Endothelial cell of umbilical vein (primary cell): ENCODE data around the gene DPP10.
"Not testable (repeated sequence)": the region's sequence is repeated elsewhere in the genome, so short reads cannot be mapped to it uniquely, and the experiment has no call there.

Experiments
- EZH2 ChIP-seq: IDR thresholded peaks from 2 replicates; pipeline ENCODE4 v1.6.1; 2012; ENCODE audit warnings: borderline replicate concordance, low read depth, mild to moderate bottlenecking, moderate library complexity, low read length, inconsistent platforms; ENCODE audit not compliant: severe bottlenecking
- GATA2 ChIP-seq: IDR thresholded peaks from 2 replicates; pipeline ENCODE4 v1.7.0; 2011; ENCODE audit warnings: low read depth, mild to moderate bottlenecking, moderate library complexity, mixed read lengths, low read length; ENCODE audit not compliant: insufficient read length, insufficient read depth
- JUN ChIP-seq: IDR thresholded peaks from 2 replicates; pipeline ENCODE4 v1.6.1; 2011; ENCODE audit warnings: borderline replicate concordance, low read depth; ENCODE audit not compliant: insufficient read length, insufficient read depth
- MAX ChIP-seq: IDR thresholded peaks from 2 replicates; pipeline ENCODE4 v1.6.1; 2011; ENCODE audit not compliant: insufficient read depth, insufficient read length
- MYC ChIP-seq: IDR thresholded peaks from one replicate; pipeline ENCODE4 v1.6.1; 2011; ENCODE audit warnings: mild to moderate bottlenecking, low read depth, low read length
- POLR2A ChIP-seq: IDR thresholded peaks from 2 replicates; pipeline ENCODE4 v1.6.1; 2012; ENCODE audit warnings: low read depth, mild to moderate bottlenecking, control low read depth, low read length
- POLR2AphosphoS5 ChIP-seq: IDR thresholded peaks from 2 replicates; pipeline ENCODE4 v1.6.1; 2012; ENCODE audit warnings: low read depth, mild to moderate bottlenecking, control low read depth, low read length, moderate library complexity; ENCODE audit not compliant: insufficient read depth
- TF ChIP-seq, protein P1 (sequence below), 2 donors: IDR thresholded peaks; 1 replicate in 1 of 2; 2 replicates in 1 of 2; pipeline ENCODE4 v1.5.1; 2011; ENCODE audit warnings: low read length in 2 of 2, mild to moderate bottlenecking in 2 of 2, moderate library complexity in 2 of 2, control low read depth in 1 of 2, inconsistent platforms in 1 of 2, low read depth in 1 of 2; ENCODE audit not compliant: insufficient read depth in 1 of 2; ENCODE audit errors: extremely low read depth in 1 of 2

GRCh38 chr2:114522612-114523011 lies 80.2 kb downstream of the DPP10 start:
- TF ChIP-seq, protein P1, sequence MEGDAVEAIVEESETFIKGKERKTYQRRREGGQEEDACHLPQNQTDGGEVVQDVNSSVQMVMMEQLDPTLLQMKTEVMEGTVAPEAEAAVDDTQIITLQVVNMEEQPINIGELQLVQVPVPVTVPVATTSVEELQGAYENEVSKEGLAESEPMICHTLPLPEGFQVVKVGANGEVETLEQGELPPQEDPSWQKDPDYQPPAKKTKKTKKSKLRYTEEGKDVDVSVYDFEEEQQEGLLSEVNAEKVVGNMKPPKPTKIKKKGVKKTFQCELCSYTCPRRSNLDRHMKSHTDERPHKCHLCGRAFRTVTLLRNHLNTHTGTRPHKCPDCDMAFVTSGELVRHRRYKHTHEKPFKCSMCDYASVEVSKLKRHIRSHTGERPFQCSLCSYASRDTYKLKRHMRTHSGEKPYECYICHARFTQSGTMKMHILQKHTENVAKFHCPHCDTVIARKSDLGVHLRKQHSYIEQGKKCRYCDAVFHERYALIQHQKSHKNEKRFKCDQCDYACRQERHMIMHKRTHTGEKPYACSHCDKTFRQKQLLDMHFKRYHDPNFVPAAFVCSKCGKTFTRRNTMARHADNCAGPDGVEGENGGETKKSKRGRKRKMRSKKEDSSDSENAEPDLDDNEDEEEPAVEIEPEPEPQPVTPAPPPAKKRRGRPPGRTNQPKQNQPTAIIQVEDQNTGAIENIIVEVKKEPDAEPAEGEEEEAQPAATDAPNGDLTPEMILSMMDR (IDR thresholded peaks at IDR 0.05; ENCODE audit: extremely low read depth in 1 of 2, insufficient read depth in 1 of 2, low read depth in 1 of 2, low read length in 2 of 2) = not testable (repeated sequence)
- not testable (repeated sequence) for TF ChIP-seq POLR2A, MAX, GATA2, EZH2, POLR2AphosphoS5, JUN, MYC
